Islet precursor cell (in vitro differentiated cells): ENCODE data around the gene TICAM1.
A peak's percentile ranks its signal among the peaks of the same experiment; 100 is the strongest.
"Not testable (repeated sequence)": the region's sequence is repeated elsewhere in the genome, so short reads cannot be mapped to it uniquely, and the experiment has no call there.

Experiments
- DNase-seq: peaks from one replicate; pipeline ENCODE4 v3.0.0-alpha.2; 2018

The TICAM1 gene

GRCh38 chr19:4831304-4831978 is at the start of gene TICAM1:
TICAM1 (minus strand) TSS chr19:4831712; CDS start chr19:4818377, 13,335 bp downstream.
- peak; percentile 62 for DNase-seq

- DNase-seq = no peak
These were observed 47.5 kb upstream of the TICAM1 start for GRCh38 chr19:4879041-4879440.

- no peak for DNase-seq
These were observed 47.0 kb upstream of the TICAM1 start for GRCh38 chr19:4878491-4878968.

GRCh38 chr19:4877753-4878490 is 46.4 kb upstream of the TICAM1 start:
- peak; percentile 82 for DNase-seq

- DNase-seq = no peak
These were observed 42.4 kb upstream of the TICAM1 start for GRCh38 chr19:4873930-4874329.

GRCh38 chr19:4871711-4872110 is 40.2 kb upstream of the TICAM1 start:
- DNase-seq = no peak

- peak; percentile 98 for DNase-seq
These were observed 38.7 kb upstream of the TICAM1 start for GRCh38 chr19:4870025-4870700.

- DNase-seq = no peak
These were observed 36.8 kb upstream of the TICAM1 start for GRCh38 chr19:4868286-4868834.

GRCh38 chr19:4867534-4868285 is 36.2 kb upstream of the TICAM1 start, which contains the start of gene PLIN3:
PLIN3 (minus strand) TSS chr19:4867667; CDS start chr19:4861394, 6,273 bp downstream.
- DNase-seq = peak; percentile 98

- peak; percentile 71 for DNase-seq
These were observed 35.3 kb upstream of the TICAM1 start for GRCh38 chr19:4866595-4867424.

- DNase-seq = peak; percentile 75
These were observed 29.6 kb upstream of the TICAM1 start for GRCh38 chr19:4861147-4861546.

GRCh38 chr19:4859697-4860096 is 28.2 kb upstream of the TICAM1 start:
- DNase-seq = no peak

GRCh38 chr19:4856468-4856867 is 25.0 kb upstream of the TICAM1 start:
- DNase-seq = not testable (repeated sequence)

- not testable (repeated sequence) for DNase-seq
These were observed 22.0 kb upstream of the TICAM1 start for GRCh38 chr19:4853506-4853905.

GRCh38 chr19:4852484-4852883 is 21.0 kb upstream of the TICAM1 start:
- no peak for DNase-seq

- peak; percentile 85 for DNase-seq
These were observed 20.2 kb upstream of the TICAM1 start for GRCh38 chr19:4851551-4852290.

- no peak for DNase-seq
These were observed 17.5 kb upstream of the TICAM1 start for GRCh38 chr19:4849019-4849418.

GRCh38 chr19:4847190-4847973 is 15.9 kb upstream of the TICAM1 start:
- no peak for DNase-seq

GRCh38 chr19:4845975-4846374 is 14.5 kb upstream of the TICAM1 start:
- DNase-seq = not testable (repeated sequence)
